ENCODE results near the gene ADGRB3. TPM values are rescaled to one million over a fixed set of nuclear protein-coding genes. Genes with fewer than 3 reads are reported as not detected.

The ADGRB3 gene
- total RNA-seq, 1 experiment from 2014 or later = 0.09 TPM

- DNase-seq = no peak
- Mint-ChIP-seq H3K4me3 (ENCODE audit: low read depth, unreplicated experiment) (no peak overlapping the region), H3K9me3 (ENCODE audit: low read depth, unreplicated experiment) (no peaks in the 10 kb centered on the region), H3K36me3 (ENCODE audit: insufficient read depth, unreplicated experiment) (no peaks in the 10 kb centered on the region), H3K27me3 (ENCODE audit: unreplicated experiment) (no peaks in the 10 kb centered on the region), H3K27ac (ENCODE audit: unreplicated experiment) (no peak overlapping the region), H3K4me1 (ENCODE audit: low read depth, unreplicated experiment) (no peaks in the 10 kb centered on the region)
- no TSS peak for BruUV-seq (replicated peaks)
- intact Hi-C loops (cut with micrococcal nuclease; ENCODE audit: unreplicated experiment) = no loop called here
- CTCF ChIA-PET = no interaction called here
- no peak for TF ChIP-seq CTCF (IDR thresholded peaks at IDR 0.05; ENCODE audit: unreplicated experiment)
Measured at GRCh38 chr6:68915586-68915985, 280.5 kb downstream of the ADGRB3 start.

GRCh38 chr6:68919537-68919936 lies 284.5 kb downstream of the ADGRB3 start:
- intact Hi-C loops (cut with micrococcal nuclease; ENCODE audit: unreplicated experiment) = no loop called here

GRCh38 chr6:68941345-68941744 lies 306.3 kb downstream of the ADGRB3 start:
- Mint-ChIP-seq H3K9me3 (ENCODE audit: low read depth, unreplicated experiment) (peaks cover 2% of the 10 kb centered on the region), H3K4me3 (ENCODE audit: low read depth, unreplicated experiment) (no peak overlapping the region), H3K4me1 (ENCODE audit: low read depth, unreplicated experiment) (peaks cover under 1% of the 10 kb centered on the region), H3K27me3 (ENCODE audit: unreplicated experiment) (no peaks in the 10 kb centered on the region), H3K36me3 (ENCODE audit: insufficient read depth, unreplicated experiment) (no peaks in the 10 kb centered on the region), H3K27ac (ENCODE audit: unreplicated experiment) (no peak overlapping the region)
- no peak for TF ChIP-seq CTCF (IDR thresholded peaks at IDR 0.05; ENCODE audit: unreplicated experiment)
- BruUV-seq (replicated peaks) = no TSS peak
- intact Hi-C loops (cut with micrococcal nuclease; ENCODE audit: unreplicated experiment) = no loop called here
- DNase-seq = no peak
- CTCF ChIA-PET = no interaction called here

More at GRCh38 chr6:68919537-68919936, 284.5 kb downstream of the ADGRB3 start:
- no peak for TF ChIP-seq CTCF (IDR thresholded peaks at IDR 0.05; ENCODE audit: unreplicated experiment)
- no peaks in the 10 kb centered on the region for H3K9me3 Mint-ChIP-seq (ENCODE audit: low read depth, unreplicated experiment)
- no TSS peak for BruUV-seq (replicated peaks)
- no peaks in the 10 kb centered on the region for H3K27me3 Mint-ChIP-seq (ENCODE audit: unreplicated experiment)
- no peak overlapping the region for H3K27ac Mint-ChIP-seq (ENCODE audit: unreplicated experiment)
- CTCF ChIA-PET = no interaction called here
- no peak overlapping the region for H3K4me3 Mint-ChIP-seq (ENCODE audit: low read depth, unreplicated experiment)
- H3K36me3 Mint-ChIP-seq (ENCODE audit: insufficient read depth, unreplicated experiment) = no peaks in the 10 kb centered on the region
- no peaks in the 10 kb centered on the region for H3K4me1 Mint-ChIP-seq (ENCODE audit: low read depth, unreplicated experiment)
- DNase-seq = no peak

DNA sequence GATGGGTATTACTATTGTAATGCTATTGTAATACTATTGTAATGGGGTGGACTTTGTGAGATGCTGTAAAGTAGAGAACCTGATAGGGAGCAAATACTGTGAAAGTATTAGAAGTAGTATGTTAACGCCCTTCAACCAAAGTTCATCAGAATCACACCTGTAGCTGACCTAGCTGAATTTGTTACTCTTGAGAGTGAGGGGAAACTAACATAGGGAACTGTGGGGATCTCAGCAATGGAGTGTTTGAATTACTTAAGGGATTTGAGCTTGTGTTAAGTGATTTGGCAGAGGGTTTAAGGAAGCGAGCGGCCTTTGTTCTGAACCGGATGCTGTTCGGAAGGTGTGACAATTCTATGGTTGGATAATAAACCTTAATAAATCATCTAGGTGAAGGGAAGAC lies 312.6 kb downstream of the ADGRB3 start:
- TF ChIP-seq CTCF (IDR thresholded peaks at IDR 0.05; ENCODE audit: unreplicated experiment) = no peak
- Mint-ChIP-seq H3K27me3 (ENCODE audit: unreplicated experiment) (no peaks in the 10 kb centered on the region), H3K36me3 (ENCODE audit: insufficient read depth, unreplicated experiment) (no peaks in the 10 kb centered on the region), H3K4me1 (ENCODE audit: low read depth, unreplicated experiment) (peaks cover 6% of the 10 kb centered on the region), H3K4me3 (ENCODE audit: low read depth, unreplicated experiment) (no peak overlapping the region), H3K9me3 (ENCODE audit: low read depth, unreplicated experiment) (no peaks in the 10 kb centered on the region), H3K27ac (ENCODE audit: unreplicated experiment) (no peak overlapping the region)
- CTCF ChIA-PET = no interaction called here
- intact Hi-C loops (cut with micrococcal nuclease; ENCODE audit: unreplicated experiment) = no loop called here
- DNase-seq = no peak
- no TSS peak for BruUV-seq (replicated peaks)

All from Calu3 (cell line).